ENCODE data around the gene SC5D.

DNA sequence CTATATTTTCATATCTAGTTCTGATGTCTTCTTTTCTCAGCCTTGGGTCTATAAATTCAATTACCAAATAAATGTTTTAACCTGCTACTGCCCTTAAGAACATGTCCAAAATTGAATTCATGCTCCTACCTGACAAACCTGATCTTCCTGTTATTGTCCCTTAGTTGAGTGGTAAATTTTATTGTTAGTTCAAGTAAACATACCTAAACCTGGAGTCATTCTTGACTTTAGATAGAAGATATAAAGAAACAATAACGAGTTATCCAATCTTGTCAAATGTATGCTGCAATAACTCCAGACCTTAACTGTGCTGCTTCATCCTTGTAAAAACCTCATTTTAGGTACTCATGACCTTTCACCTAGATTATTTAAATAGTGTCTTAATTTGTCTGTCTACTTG is 34.6 kb upstream of the SC5D start:
- TF ChIP-seq, protein P1, sequence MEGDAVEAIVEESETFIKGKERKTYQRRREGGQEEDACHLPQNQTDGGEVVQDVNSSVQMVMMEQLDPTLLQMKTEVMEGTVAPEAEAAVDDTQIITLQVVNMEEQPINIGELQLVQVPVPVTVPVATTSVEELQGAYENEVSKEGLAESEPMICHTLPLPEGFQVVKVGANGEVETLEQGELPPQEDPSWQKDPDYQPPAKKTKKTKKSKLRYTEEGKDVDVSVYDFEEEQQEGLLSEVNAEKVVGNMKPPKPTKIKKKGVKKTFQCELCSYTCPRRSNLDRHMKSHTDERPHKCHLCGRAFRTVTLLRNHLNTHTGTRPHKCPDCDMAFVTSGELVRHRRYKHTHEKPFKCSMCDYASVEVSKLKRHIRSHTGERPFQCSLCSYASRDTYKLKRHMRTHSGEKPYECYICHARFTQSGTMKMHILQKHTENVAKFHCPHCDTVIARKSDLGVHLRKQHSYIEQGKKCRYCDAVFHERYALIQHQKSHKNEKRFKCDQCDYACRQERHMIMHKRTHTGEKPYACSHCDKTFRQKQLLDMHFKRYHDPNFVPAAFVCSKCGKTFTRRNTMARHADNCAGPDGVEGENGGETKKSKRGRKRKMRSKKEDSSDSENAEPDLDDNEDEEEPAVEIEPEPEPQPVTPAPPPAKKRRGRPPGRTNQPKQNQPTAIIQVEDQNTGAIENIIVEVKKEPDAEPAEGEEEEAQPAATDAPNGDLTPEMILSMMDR (IDR thresholded peaks at IDR 0.05): no peak
- TF ChIP-seq POLR2A (IDR thresholded peaks at IDR 0.05): no peak
